Measurements from ENCODE around the gene NUCB2. TPM values are rescaled to one million over a fixed set of nuclear protein-coding genes. Genes with fewer than 3 reads are reported as not detected.

Gene NUCB2
- polyA plus RNA-seq, 3 donors = 76.3 to 99.9 (median 94.1) TPM

DNA sequence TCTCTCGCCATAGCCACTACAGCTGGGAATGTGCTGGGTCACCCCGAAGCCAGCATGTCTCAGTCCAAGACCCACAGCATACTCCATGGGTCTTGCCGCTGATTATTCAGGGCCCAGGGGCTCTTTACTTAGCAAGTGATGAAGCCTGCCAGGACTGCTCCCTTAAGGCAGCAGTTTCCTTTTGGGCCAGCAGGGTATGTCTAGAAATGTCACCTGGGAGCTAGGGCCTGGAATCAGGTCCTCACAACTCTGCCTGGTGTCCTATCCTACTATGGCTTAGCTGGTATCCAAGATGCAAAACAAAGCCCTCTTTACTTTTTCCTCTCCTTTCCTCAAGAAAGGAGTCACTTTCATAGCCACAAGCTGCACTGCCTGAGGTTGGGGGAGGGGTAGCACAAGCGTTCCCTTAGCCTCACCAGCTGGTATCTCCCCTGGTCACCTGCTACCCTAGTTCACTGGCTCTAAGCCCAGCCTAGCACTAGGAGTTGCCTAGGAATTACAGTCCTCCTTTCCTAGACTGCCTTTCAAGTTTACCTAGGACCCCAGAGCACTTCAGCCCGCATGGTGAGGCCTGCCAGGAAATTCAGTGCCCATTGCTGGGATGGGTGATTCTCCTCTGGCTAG, 52.4 kb downstream of the NUCB2 start:
- no peak for DNase-seq (ENCODE audit: low read depth in 3 of 3, low spot score in 2 of 3)

DNA sequence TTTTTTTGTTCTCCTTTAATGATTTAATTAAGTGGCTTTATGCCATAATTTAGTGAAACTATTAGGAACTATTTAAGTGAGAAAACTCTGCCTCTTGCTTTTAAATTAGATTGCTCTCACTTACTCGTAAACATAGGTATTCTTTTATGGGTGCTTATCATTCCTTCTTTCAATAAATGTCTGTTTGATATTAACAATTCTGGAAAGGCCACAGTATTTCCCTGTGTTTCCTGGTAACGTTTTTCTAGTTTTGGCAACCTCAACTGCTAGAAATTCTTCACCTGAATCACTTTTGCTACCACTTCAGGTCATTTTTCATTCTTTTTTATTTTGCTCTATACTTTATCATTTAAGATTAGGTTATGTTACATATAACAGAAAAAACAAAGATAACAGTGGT, 55.1 kb downstream of the NUCB2 start:
- DNase-seq (ENCODE audit: low read depth in 3 of 3, low spot score in 2 of 3) = no peak

DNA sequence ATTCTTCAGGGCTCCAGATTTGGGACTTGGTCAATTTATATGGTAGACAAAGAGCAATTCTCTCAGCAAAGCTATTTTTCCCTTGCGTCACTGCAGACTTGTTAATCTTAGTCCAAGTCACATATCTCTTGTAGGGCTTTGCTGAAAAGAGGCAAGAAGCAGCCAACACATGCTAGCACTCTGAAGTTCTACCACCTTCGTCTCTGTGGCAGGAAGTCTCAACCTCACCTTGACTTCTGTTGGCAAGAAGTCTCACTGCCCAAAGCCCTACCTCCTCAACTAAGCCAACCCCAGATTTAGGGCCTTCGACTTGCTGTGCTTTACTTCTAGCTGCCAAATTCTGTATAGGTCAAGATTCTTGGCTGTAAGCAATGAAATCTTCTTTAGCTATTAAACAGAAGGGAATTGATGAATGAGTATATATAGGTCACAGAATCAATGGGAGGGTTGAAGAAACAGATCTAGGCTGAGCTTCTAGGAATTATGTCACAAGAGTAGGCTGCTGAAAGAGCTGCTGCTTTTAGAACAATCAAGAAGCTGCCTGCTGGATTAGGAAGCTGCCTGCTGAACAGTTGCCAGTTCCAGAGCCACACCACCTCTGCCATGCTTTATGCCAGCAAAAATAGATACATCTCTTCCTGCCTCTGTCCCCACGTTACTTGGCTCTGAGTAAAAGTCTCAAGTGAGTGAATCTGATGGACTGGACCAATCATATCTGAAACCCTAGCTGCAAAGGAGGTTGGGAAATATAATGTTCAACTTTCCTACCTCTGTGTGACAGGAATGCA, 57.5 kb downstream of the NUCB2 start:
- no peak for DNase-seq (ENCODE audit: low read depth in 3 of 3, low spot score in 2 of 3)

DNA sequence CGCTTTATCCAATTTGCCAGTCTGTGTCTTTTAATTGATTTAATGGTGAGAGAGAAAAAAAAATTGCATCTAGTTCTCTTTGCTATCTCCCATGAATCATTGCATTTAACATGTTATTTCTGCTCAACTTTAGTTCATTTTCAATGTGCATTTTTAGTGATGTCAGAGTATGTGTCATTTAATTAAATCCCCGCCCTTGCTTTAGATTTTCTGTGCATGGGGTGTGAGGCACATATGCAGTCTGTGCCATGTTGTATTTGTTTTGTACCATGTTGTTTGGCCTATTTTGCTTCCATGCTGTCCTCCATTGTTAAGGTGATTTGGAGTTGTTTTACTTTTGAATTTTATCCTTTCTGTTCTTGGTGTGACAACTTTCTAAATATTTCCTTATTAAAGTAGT, 66.7 kb downstream of the NUCB2 start:
- no peak for DNase-seq (ENCODE audit: low read depth in 3 of 3, low spot score in 2 of 3)

DNA sequence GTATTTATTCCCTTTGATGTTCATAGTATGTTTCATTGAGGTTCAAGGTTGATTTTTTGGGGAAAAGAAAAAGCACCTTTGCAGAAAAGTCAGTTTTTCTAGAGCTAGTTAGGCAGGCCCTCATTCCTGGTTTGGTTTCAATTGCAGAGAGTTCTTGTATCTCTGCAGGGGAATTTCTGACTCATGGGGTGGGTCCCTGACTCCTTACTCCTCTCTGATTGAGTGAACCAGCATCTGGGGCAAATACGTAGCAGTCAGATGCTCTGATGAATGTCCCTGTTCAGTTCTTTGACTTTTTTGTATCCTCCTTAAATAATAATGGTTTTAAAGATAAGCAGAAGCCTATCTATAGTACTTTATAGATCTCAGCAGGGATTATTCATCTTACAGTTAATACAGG, 67.4 kb downstream of the NUCB2 start:
- DNase-seq (ENCODE audit: low read depth in 3 of 3, low spot score in 2 of 3) = no peak

DNA sequence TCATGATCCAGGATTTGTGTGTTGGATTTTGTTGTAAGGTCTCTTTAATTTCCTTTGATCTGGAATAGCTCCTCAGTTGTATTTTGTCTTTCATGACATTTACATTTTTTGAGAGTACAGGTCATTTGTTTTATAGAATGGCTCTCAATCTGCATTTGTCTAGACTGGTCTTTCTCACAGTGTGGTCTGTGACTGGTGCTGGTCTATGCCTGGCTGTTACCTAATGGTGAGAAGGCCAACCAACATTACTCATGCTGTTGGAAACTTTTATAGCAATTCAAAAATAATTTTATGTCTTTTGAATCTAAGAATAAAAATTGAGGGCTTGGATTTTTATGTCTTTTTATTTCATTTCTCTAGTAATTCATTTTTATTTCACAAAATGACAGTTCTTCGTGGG, 71.1 kb downstream of the NUCB2 start:
- DNase-seq (ENCODE audit: low read depth in 3 of 3, low spot score in 2 of 3) = no peak

DNA sequence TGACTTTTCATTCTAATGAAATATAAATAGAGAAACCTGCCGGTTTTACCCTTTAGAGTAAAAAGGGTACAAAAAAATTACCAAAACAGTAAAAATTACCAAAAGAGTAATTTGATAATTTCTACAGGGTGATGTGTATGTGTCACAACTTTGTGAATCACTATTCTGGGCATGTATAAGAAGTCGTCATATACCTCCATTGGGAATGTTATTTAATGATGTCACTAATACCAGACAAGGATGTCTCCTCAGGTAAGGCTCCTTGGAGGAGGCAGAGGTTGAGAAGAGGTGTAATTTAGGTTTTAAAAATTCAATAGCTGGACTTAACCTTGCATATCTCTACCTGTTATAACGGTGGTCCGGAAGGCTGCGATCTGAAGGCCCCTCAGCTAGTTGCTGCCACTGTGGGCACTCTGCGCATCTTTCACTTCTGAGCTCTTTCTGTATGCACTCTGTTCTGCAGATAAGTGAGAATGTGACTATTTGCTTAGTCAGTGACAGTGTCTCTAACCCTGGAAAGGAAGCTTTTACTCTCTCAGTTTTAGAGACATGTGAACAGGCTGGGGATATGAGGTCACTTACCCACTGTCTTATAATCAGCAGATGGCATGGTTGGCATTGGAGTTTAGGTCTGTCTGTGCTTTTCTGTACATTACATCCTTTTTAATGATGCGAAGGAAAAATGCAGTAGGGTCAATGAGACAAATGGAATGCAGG, 74.1 kb downstream of the NUCB2 start:
- DNase-seq (ENCODE audit: low read depth in 3 of 3, low spot score in 2 of 3) = no peak

DNA sequence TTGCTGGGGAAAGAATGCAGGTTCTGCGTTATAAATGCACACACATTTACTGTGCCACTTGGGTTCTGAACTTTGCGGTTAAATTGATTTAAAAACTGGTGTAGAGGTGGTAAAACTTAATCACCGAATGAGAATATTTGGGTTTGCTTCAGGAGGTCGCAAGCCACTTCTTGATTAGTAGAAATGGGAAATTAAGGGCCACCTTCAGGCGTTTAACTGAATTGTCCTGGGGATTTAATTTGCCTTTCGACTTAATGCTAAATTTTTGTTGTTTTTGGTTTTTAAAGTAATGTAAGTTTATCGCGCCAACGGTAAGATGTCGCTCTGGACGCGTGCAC, 74.6 kb downstream of the NUCB2 start:
- DNase-seq (ENCODE audit: low read depth in 3 of 3, low spot score in 2 of 3) = no peak

DNA sequence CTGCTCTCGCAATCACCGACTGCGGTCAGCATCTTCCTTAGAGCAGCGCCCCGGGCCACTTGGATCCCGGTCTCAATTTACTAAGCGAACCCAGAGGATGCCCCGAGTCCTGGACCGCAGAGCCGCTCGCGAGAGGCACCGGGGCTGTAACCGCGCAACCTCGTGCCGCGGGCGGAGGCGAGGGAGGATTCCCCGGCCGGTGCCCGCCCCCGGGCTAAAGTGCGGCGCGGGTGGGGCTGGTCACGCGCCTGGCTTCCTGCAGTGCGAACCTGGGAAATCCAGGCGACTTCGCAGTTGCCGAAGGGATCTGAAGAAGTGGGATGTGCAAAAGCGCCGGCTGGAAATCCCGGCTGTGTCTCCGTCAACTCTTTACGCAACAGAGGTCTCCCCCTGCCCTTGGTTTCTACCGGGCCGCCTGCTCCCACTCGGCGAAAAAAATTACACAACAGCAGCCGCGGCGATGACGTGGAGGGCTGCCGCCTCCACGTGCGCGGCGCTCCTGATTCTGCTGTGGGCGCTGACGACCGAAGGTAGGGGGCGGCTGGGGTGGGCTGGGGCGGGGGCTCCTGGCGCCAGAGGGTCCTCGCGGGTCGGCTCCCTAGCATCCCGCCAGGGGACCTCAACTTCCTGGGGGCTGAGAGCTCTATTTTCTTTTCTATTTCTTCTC, 75.1 kb downstream of the NUCB2 start, which contains the start of gene NCR3LG1:
Gene NCR3LG1 (plus strand): TSS at position 291 of the 667 bp plus-strand sequence. CDS start 170 bp downstream, at position 461.
- peak in 1 of 3 donors; percentile 24 for DNase-seq (ENCODE audit: low read depth in 3 of 3, low spot score in 2 of 3)

DNA sequence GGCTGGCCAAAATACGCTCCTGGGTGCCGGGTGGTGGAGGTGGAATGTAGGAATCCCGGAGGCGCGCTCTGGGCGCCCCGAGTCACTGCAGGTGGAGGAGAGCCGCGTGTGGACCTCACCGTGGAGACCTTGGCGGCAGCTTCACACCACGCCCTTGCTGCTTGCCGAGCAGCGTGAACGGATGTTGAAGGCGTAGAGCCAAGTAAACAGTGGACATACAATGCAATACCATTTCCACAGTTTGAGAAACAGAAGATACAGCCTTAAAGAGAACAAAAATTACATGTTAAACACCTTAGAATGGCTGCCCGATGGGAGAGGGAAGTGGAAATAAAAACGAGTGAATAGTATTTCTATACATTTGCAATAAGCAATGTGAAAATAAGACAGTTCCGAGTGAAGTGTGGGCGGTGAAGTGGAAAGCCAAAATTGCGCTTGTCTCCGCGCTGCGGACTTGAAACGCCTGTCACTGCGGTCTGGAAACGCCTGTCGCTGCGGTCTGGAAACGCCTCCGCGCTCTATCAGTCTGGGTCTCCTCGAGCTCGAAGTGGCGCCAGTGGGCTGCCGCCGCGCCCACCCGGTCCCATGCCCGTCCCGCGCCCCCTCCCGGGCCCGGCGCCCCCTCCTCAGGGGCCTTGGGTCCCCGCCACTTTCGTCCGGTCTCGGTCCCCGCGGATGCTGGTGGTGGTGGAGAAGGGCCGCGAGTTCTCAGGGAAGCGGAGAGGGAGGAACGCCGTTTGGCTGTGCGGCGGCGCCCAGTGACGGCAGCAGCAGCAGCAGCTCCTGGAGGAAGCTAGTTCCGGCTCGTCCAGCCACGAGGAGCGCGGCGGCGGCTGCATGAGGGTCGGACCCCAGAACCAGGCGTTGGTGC, 76.6 kb downstream of the NUCB2 start:
- peak in 2 of 3 donors; percentile 56 to 62 for DNase-seq (ENCODE audit: low read depth in 3 of 3, low spot score in 2 of 3)

DNA sequence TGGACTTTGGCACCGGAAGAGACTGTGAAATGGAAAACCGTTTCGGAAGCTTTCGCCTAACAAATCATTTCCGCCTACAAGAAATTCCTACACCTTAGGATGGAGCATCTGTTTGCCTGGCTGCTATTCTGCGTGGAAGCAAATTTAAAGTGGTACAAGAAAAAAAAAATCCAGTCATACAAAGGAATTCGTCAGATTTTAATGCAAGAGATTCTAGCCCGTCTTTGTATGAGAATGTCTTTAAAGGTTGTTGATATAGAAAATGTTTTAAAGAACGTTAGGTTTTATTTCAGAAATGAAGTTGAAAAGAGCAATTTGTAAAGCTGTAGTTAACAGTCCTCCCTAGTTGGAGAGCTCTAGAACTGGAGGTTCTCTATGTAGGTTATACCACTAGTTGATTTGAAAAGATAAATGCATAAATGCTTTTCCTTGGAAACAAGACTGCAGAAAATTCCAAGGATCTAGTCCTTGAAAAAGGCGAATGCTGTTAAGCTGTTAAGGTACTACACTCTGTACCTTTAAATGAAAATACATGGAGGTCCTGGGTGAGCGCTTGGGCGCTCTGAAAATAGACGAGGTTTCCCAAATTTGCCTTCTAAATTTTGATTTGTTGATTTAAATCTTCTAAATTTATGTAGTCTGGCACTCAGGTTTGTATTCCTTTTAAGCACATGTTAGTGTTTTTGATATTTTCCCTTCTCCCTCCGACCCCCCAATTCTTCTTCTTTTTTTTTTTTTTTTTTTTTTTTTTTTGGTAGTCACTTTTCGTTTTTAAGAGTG, 77.5 kb downstream of the NUCB2 start:
- DNase-seq (ENCODE audit: low read depth in 3 of 3, low spot score in 2 of 3) = peak in 1 of 3 donors; percentile 13

DNA sequence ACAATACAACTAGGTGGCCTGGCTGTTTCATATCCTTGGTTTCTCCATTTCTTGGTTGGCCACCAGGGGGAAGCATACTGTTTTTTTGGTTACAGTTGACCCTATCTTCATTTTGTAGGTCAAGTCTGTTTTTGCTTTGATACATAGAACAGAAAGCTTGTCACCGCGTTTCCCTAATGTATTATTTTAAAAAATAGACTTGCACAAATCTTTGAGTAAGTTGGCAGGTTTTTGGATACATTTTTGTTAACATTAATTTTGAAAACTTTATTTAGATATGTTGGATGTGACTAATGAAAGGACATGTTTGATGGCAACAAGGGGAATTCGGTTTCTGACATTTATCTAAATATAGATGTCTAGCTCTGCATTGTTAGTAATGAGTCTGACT, 78.1 kb downstream of the NUCB2 start:
- DNase-seq (ENCODE audit: low read depth in 3 of 3, low spot score in 2 of 3) = peak in 2 of 3 donors; percentile 54 to 63

DNA sequence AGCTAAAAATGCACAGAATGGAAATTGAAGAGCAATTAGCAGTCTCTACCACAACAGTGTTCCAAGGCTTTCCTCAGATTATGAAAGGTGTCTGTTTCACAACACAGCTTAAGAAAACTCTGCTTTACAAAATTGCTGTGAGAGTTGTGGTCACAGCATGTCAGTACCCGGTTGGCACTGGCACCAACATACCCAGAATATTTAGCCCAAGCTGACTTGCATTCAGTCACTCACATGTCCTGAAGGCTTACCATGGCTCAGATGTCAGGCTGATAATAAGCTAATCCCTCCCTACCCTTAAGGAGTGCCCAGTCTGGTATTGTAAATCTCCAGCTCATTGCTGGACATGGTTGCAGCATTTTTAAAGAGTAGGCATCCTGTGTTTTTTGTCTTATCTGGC, 90.0 kb downstream of the NUCB2 start:
- no peak for DNase-seq (ENCODE audit: low read depth in 3 of 3, low spot score in 2 of 3)

DNA sequence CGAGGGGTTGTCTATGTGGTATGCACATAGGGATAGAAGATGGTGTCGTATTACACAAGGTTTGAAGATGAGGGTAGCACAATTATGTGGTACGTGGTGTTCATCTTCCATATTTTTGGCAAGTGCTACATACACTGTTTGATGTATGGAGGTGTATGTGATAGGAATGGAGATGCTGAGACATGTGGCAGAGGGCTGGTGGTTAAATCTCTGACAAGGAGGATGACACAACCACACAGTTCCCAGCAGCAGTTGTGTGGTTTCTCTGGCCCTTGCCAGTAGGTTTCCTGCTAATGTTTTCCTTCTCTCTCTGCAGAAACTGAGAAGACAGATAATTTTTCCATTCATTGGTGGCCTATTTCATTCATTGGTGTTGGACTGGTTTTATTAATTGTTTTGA, 92.0 kb downstream of the NUCB2 start:
- no peak for DNase-seq (ENCODE audit: low read depth in 3 of 3, low spot score in 2 of 3)

DNA sequence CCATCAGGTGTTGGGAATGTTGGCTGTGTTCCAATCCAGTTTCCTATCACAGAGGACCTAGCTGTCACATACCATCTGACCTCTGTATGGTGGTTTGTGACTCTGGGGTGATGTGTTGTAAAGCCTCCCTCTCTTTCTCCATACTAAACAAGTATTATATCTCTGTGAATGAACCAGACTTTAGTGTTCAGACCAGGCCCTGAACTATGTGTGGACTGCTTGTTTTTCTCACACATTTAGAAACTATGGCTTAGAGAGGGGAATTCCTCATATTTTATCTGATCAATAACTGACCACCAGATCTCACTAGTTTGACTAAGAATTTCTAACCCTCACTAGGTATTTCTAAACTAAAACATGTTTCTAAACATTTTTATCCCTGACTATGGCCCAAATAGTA, 92.6 kb downstream of the NUCB2 start:
- no peak for DNase-seq (ENCODE audit: low read depth in 3 of 3, low spot score in 2 of 3)

DNA sequence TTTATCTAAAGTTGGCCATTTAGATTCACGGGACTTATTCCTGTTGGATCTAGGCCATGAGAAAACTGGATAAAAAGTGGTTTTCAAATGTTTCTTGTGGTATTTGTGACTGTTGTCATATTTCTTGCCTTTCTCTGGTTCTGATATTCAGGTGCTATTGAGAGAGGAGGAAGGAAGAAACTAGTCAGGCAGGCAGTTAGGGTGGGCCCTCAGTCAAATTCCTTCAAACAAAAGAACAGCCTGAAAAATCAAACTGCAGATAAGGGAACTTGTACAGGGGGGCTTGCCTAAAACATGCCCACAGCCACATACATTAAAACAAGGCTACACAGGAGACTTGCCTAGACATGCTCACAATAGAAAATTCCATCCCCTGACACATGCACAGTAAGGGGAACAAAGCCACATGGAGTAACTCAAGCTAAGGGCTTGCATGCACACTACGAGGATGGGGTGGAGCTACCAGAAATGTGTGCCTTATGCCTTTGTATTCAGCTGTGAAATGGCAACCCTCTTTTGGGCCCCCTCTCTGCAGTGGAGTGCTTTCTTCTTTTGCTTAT, 93.2 kb downstream of the NUCB2 start:
- DNase-seq (ENCODE audit: low read depth in 3 of 3, low spot score in 2 of 3) = no peak

DNA sequence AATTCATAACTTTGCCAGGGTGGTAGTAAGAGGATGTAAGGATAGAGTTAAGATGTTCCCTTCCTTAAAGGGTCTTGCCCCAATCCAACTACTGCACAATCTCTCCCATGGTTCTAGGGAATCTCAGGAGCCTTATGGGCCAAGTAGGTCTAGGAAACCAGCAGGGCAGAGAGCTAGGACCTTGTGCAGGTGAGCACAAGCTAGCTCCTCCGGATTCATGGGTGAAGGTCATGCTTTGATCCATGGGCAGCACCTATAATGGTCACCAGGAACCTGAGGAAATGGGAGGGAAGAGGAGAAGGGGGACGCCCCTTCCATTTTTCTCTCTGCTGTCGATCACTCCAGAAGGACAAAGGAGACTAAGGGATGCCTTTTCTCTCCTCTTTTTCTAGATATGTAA, 95.1 kb downstream of the NUCB2 start:
- no peak for DNase-seq (ENCODE audit: low read depth in 3 of 3, low spot score in 2 of 3)

DNA sequence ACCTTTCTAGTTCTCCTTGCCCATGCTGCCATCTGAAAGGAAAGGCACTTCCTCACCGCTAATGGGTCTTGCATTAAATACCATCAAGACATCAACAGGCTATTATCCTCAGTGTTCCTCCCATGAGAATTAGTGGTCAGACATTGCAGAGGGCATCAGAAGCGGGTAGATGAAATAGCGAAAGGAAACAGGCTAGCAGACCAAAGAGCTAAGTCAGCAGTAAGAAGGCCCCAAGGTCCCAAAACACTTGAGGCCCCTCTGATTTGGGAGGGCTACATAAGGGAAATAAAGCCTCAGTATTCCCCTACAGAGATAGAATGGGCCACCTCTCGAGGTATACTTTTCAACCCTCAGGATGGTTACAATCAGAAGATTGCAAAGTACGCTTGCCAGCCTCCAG, 99.0 kb downstream of the NUCB2 start:
- DNase-seq (ENCODE audit: low read depth in 3 of 3, low spot score in 2 of 3) = no peak

DNA sequence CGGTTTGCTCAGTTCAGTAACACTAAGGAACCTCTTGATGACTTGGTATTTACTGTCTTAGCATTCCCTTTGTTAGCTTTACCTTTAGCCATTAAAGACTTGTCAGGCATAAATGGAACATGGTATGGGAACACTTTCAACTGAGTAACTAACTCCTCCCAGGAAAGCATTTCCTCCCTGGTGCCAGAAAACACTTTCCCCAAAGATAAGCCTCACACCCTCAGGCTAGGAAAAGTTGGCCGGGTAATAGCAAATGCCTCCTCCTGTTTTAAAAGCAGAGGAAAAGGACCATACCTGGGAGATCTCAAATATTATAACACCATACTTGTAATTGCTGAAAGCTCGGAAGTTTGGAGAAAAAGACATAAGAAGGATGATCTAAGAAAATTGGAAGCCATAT, 100.0 kb downstream of the NUCB2 start:
- DNase-seq (ENCODE audit: low read depth in 3 of 3, low spot score in 2 of 3) = no peak
